Measurements from ENCODE around the gene USP40.

Gene USP40

DNA sequence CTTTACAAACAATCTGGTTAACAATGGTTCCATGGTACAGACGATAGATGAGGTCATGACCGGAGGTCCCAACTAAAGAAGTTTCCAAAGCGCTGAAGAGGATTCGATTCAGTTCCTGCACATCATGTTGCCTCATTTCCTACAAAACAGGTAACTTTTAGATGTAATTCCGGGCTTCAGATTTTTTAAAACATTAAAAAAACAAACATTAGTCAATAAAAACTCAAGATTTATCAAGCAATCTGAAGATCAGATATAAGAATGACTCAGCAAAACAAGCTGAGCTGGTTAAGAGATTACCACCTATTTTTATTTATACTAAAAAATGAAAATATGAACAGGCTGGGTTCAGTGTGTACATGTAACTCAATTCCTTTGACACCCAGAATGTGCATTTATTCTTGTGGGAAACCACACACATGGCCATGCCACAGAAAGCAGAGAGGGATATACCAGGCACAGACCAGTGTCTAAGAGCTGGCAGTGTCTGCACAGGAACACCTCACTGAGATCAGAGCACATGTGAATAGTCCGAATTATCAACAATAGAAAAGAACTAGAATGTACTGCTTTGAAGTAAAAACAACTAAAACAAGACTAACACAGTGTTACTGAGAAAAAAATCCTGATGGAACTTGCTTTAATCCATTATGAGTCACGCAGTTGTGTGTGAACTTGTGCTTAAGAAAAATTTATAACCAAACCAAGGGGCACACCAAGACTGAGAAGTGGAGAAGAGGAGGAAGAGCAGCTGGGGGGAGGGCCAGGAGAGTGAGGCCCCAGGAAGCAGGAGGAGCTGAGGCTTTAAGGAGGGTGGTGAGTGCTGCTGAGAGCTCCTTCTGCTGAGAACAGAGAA, 9.5 kb downstream of the USP40 start:
- no peak for DNase-seq (ENCODE audit: low spot score)

DNA sequence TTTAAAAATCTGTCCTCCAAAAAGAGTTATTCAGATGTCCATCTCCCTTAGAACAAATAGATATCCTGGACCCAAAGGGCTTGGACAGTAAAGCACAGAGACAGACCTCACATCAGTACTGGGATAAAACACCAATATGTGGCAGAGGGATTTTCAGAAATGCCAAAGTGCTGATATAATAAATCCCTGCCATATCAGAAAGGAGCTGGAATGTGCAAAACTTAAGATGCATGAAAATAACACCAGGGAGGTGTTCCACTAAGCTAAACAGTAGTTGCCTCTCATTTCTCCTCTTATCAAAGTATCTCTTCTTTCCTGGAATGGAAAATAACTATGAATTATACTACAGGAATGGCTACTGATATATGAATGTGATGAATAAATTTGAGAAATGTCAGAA, 13.2 kb downstream of the USP40 start:
- no peak for DNase-seq (ENCODE audit: low spot score)

DNA sequence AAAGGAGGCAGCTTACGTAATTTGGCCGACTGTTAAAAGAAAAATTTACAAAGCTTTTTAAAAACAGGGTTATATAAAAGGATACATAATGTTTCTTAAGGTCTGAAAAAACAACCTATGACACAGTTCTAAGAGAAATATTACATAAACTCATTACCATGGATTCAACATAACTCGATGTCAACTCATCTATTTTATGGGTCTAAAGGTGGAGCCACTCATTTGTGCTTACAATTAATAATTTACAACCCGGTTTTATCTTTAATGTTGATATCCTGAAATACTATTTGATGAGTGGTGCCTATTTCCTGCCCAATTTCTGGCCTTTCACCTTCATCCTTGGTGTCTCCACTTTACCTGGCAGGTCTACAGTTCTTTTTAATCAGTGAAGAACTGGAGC, 15.1 kb downstream of the USP40 start:
- no peak for DNase-seq (ENCODE audit: low spot score)

DNA sequence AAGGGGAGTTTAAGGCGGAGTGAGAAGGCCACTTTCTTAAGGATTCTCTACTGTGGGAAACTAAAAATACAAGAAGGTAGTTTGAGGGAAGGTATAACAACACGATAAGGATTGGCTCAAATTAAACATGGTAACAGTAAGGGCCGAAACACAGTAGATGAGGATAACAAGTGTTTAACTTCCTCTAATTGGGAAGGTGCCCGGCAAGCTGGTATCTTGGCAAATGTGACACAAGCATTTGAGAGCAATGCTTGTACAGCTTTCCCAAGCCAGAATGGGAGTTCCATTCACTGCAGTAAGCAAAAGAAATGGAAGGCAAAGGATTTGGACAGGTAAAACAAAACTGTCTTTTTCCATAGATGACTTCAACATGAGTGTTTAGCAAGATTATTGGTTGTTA, 19.8 kb downstream of the USP40 start:
- no peak for DNase-seq (ENCODE audit: low spot score)

DNA sequence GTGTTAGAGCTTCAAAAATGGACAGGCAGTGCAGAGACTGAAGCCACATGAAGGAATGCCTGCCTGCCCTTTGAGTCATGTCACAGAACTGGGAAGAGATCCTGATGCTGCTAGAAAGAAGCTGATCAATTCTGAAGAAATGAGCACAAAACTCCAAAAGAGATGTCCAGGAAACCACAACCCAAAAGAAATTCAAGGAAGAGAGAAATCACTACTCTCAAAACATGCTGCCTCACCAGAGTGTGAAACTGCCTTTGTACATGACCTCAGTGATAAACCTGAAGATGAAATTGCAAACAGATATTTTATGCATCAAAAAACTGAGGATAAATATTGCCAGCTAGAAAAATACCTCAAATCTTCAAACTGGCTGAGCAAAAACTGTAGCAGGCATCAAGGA, 20.5 kb downstream of the USP40 start:
- no peak for DNase-seq (ENCODE audit: low spot score)

DNA sequence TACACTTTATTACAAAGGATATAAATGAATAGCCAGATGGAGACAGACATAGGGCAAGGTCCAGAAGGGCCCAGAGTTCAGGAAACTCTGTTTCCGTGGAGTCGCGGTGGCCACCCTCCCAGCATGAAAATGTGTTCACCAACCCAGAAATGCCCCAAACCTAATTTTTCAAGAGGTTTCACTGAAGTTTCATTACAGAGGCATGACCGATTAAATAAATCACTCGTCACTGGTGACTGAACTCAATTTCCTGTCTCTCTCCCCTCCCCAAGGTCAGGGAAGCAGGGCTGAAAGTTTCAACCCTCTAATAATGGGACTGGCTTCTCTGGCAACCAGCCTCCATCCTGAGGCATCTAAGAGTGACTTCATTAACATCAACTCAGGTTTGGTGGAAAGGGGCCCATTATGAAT, 22.4 kb downstream of the USP40 start:
- no peak for DNase-seq (ENCODE audit: low spot score)

DNA sequence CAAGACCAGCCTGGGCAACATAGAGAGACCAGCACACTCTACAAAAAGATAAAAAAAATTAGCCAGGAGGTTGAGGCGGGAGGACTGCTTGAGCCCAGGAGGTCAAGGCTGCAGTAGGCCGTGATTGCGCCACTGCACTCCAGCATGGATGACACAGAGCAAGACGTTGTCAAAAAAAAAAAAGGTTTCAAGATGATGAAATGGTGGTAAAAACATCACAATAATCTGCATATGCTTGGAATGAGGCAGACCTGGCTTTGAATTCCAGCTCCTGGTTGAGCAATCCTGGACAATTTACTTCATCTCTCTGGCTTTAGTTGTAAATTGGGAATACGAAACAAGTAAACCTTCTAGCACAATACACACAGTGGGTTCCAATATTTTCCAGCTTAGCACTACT, 24.1 kb downstream of the USP40 start:
- DNase-seq (ENCODE audit: low spot score) = no peak

DNA sequence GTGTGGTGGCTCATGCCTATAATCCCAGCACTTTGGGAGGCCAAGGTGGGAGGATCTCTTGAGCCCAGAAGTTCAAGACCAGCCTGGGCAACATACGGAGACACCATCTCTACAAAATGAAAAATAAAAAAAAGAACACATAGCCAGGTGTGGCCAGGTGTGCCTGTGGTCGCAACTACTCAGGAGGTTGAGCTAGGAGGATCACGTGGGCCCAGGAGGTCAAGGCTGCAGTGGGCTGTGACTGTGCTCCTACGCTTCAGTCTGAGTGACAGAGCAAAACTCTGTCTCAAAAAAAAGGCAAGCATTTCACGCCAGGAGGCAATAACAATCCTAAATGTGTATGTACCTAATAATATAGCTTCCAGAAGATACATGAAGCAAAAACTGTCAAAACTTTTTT, 27.8 kb downstream of the USP40 start:
- DNase-seq (ENCODE audit: low spot score) = no peak

DNA sequence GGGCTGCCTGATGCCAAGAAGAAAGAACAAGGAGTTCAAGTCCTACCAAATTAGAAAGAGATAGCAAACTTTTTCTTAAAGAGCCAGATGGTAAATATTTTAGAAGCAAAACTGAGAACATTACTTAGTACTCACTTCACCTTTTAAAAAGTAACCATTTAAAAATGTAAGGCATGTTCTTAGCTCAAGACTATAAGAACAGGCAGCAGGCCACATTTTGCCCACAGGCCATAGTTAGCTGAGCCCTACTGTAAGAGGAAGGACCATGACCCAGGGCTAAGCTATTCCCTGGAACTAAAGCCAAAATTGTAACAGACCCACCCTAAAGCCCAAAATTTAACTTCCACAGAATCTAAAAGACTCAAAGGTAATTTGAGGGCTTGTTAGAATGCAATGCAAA, 31.3 kb downstream of the USP40 start:
- no peak for DNase-seq (ENCODE audit: low spot score)

DNA sequence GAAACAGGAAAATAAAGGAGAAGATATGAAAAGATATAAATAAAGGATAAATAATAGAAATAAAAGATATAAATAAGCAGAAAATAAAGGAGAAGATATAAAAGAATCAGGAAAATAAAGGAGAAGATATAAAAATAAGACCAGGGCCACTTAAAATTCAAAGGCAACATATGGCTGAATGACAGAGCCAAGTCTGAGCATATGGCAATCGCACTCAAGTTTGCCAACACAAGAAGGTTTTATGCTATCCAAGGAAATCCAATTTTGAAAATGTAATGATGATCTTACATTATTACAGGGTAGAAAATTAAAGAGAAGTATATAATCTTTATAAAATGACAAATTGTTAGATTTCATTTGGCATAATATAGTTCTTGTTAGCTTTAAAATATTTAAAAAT, 33.6 kb downstream of the USP40 start:
- DNase-seq (ENCODE audit: low spot score) = no peak

DNA sequence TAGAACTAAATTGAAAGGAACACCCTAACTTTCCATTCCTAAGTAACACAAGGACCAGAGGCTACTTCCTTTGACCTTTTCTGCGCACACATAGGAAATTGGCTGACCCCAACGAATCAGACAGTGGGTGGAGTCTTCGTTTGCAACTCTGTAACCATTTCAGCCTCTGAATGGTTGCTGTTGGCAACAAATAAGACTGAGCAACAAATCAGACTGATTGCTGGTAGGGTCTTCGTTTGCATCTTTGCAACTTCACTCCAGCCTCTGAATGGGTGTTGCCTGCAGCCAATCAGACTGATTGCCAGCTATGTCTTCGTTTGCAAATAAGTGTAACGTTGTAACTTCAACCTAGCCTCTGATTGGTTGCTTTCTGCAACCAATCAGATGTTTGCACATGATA, 34.6 kb downstream of the USP40 start:
- no peak for DNase-seq (ENCODE audit: low spot score)

DNA sequence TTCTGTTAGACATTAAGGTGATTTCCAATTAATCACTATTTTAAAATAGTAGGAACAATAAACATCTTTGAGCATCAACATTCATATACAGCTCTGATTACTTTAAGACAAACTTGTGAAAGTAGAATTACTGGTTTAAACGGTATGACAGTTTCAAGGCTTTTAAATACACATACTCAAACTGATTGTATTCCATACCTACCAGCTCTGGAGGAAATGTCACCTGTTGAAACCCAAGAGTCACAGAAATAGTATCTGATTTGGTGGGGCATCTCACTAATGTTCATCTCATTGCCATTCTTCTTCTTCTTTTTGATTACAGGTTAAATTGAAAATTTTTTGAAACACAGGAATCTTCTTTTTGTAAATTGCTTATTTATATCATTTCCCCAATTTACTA, 36.2 kb downstream of the USP40 start:
- no peak for DNase-seq (ENCODE audit: low spot score)

DNA sequence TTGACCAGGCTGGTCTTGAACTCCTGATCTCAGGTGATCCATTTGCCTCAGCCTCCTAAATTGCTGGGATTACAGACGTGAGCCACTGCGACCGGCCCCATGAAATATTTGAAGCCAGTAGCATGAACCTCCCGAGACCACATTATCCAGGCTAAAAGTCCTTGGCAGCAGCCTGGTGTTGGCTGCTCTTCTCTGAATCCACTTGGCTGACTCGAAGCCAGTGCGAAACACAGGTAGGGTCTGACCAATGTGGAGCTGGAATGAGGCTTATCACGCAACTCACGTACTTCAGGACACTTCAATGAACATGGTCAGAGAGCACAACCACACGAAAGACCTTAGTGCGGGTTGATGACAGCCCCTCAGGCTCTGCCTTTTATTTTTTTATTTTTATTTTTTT, 38.4 kb downstream of the USP40 start:
- no peak for DNase-seq (ENCODE audit: low spot score)

DNA sequence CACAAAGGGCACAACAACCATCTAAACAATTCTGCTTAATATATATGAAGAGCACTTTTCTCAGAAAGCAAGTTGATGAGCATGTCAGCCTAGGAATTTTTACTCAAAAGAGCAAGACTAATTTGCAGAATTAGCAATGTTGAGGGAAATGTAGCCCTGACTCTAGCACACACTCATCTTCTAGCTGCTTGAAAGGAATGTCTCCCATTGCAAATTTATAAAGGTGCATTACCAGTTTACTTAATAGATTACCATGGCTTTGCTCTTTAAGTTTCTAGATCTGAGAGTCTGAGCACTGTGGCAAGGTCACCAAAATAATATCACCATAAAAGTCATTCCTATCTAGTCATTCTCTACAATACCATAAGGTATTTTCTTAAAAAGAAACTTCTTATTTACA, 40.8 kb downstream of the USP40 start:
- no peak for DNase-seq (ENCODE audit: low spot score)

DNA sequence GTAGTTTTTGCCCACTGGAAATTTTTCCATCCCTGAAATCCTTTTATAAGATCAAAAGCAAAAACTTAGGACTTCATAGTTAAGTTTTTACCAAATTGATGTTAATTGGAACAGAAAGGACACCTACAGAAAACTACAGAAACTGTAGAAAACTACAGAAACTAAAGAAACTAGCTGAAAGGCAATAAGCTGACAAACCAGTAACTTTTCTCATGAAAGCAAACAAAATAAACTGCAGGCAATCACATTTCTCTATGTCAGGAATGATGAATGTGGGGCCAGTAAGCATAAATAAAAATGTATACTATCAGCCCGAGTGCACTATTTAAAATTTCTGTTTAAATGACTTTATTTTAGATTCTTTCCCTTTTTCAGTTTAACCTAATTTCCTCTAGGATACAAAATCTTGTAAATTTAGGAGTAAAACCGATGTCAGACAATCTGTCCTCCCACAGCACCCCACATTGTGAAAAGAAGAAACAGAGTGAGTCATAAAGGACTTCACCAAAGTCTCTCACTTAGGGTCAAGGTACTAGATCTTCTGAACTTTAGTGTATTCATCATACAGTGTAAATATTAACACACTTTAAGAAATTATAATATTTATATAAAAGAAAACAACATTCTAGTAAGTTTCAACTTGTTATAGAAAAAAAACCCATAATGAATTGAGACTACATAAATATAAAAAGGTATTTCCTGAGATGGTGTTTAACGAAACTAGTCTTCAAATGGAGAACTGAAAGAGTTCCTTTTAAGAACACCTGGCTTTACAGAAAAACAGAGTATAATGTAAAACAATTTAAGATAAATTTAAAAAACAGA, 46.6 kb downstream of the USP40 start:
- no peak for DNase-seq (ENCODE audit: low spot score)

DNA sequence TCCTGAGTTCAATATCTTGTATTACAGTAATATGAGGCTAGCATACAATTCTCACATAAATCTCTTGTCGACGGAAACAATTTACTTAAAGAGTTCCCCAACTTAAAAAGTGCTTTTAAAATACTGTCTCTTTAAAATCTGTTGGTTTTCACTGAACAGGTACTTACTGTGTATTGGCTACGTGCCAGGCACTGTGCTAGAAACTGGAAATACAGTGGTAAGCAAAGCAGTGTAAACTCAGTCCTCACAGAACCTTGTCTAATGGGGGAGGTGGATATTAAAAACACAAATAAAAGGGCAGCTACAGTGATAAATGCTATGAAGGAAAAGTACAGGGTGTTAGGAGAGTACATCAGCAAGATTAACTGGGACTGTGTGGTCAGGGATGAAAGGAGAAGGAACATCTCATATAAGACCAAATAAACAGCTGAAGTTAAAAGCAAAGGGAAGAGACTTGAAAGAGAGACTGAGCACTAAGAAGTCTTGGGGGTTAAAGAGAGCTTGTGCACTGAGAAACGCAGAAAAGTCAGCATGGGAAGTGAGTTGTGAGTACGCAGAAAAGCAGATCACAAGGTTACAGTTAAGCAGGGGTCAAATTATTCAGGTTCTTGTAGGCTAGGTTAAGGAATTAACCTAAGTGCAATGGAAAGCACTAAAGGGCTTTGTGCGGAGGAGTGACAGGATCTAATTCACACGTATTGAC, 52.5 kb downstream of the USP40 start:
- no peak for DNase-seq (ENCODE audit: low spot score)

DNA sequence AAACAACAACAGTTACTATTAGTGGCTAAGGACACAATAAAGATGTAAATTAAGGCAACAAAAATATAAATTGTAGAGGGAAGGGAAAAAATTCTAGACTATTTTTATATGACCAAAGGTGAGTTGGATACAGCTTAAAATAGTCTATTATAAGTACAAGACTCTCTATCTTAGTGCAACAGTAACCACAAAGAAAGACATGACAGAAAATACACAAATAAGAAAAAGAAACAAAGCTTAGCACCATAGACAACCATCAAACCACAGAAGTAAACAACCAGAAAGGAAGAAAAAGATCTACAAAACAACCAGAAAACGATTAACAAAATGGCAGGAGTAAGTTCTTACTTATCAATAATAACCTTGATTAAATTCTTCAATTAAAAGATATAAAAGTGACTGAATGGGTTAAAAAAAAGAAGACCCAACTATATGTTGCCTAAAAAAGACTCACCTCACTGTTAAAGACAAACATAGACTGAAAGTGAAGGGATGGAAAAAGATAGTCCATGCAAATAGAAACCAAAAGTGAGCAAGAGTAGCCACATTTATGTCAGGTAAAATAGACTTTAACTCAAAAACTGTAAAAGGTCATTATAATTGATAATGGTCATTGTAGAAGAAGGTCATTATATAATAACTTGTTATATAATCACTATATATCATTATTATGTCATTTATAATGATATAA, 62.5 kb downstream of the USP40 start:
- DNase-seq (ENCODE audit: low spot score) = no peak

DNA sequence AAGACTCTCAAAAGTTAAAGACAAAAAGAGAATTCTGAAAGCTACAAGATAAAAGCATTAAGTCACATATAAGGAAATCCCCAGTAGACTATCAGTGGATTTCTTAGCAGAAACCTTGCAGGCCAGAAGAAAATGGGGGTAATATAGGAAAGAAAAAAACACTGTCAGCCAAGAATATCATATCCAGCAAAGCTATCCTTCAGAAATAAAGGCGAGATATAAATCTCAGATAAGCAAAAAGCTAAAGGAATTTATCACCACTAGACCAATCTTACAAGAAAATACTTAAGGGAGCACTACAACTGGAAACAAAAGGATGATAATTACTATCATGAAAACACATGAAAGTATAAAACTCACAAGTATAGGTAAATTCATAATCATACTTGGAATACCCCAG, 63.1 kb downstream of the USP40 start:
- DNase-seq (ENCODE audit: low spot score) = no peak

DNA sequence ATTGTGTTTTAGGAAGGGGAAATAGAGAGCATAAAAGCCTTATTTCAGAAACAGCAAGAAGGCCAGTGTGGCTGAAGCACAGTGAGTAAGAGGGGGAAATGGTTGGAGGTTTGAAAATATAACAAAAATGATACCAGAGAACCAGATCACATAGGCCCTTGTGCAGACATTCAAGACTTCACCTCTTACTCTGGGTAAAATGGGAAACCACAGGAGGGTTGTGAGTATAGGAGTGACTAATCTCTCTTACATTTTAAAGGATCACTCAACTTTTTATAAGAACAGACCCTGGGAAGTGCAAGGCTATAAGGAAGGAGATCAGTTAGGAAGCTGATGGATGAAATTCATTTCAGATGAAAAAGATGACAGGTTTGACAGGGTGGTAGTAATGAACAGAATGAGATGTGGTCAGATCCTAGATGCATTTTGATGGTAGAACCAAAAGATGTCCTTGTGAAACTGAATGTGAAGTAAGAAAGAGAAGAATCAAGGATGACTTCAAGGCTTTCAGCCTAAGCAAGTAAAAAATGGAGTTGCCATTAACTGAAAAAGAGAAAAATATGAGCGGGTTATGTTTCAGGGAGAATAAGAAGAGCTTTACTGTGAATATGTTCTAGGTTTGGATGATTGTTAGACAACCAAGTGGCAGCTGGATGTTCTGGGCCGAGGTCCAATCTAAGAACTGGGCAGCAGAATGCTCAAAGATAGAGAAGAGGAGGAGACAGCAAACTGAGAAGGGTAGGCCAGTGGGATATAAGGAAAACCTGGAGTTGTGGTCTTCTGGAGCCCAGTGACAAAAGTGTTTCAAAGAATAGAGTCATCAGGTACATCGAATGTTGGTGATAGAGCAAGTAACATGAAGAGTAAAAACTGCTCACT, 65.1 kb downstream of the USP40 start:
- DNase-seq (ENCODE audit: low spot score) = no peak

DNA sequence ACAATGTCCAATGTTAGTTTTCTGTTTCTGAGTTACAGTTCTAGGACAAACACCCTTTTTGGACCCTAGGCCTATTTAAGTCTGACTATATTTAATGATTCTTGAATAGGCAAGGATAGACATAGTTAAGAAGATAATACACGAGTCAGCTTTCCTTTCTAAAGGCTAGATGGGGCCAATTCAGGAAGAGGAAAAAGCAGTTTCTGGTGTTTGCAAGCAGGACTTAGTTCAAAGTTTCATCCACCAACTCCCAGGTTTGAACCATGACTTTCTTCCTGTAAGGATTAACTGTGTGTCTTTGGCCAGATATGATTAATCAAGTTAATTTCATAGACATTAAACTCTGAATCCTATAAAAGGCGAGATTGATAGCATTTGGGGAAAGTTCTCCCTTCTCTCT, 66.7 kb downstream of the USP40 start:
- DNase-seq (ENCODE audit: low spot score) = no peak

DNA sequence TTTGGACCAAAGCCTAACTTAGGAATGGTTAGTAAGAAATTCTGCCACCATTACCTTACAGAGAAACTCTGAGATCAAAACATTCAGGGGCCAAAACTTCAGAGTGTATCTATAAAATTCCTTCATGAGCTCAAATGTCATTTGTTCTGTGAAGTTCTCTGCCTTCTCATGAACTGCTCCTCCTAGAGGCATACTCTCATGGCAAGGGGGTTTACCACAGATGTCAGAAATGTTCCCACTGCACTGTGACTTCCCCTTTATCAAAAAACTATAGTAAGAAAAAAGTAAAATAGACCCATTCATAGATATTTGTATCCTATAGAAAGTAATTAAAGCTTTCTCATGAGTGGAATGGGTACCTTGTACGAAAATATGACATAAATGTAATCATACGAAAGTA, 68.5 kb downstream of the USP40 start:
- no peak for DNase-seq (ENCODE audit: low spot score)

Data from COLO829 (cell line).